ENCODE results near the gene ATF7.
A peak's percentile ranks its signal among the peaks of the same experiment; 100 is the strongest.
"Not testable (repeated sequence)": the region's sequence is repeated elsewhere in the genome, so short reads cannot be mapped to it uniquely, and the experiment has no call there.

ATF7 gene

GRCh38 chr12:53602176-53602864 lies 23.9 kb downstream of the ATF7 start:
- DNase-seq: peak in 6 of 42 donors; percentile 15 to 57 (median 29)
- intact Hi-C loops (cut with DNase I): no loop called here

- intact Hi-C loops (cut with DNase I): no loop called here
- DNase-seq: peak in 25 of 42 donors; percentile 11 to 71 (median 35)
These were observed 24.8 kb downstream of the ATF7 start for GRCh38 chr12:53601296-53601847.

GRCh38 chr12:53600490-53601295 lies 25.5 kb downstream of the ATF7 start:
- intact Hi-C loops (cut with DNase I): no loop called here
- DNase-seq: no peak

- DNase-seq: no peak
- intact Hi-C loops (cut with DNase I): no loop called here
These were observed 26.6 kb downstream of the ATF7 start for GRCh38 chr12:53599579-53599978.

DNA sequence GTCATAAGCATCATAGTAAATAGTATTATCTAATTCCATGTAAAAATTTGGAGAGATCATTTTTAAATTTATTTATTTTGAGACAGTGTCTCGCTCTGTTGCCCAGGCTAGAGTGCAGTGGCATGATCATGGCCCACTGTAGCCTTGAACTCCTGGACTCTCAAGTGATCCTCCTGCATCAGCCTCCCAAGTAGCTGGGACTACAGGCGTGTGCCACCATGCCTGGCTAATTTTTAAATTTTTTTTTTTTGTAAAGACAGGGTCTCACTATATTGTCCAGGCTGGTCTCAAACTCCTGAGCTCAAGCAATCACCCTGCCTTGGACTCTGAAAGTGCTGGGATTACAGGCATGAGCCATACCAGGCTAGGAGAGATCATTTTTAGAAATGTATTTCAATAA lies 27.2 kb downstream of the ATF7 start:
- intact Hi-C loops (cut with DNase I); DNase-seq: not testable (repeated sequence)

DNA sequence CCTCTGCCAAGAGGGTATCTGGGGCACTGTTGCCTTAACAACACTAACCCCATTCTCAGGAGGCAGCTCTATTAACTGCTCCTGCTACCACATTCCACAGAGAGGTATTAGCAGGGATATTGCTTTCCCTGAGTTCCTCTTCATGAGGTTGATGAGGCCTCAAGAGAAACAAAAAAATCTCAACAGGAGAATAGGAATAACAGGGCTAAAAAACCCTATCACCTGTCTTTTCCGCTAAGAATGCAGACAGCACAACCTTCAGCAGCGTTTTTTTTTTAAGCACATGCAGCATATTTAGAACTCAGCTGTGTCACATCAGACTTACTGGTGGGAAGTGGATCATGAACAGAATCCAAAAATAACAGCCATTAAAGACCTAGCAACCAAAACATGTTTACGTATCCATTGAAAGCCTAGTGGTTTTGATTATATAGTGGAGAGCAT lies 29.2 kb downstream of the ATF7 start:
- intact Hi-C loops (cut with DNase I): no loop called here
- peak in 1 of 42 donors; percentile 4 for DNase-seq

DNA sequence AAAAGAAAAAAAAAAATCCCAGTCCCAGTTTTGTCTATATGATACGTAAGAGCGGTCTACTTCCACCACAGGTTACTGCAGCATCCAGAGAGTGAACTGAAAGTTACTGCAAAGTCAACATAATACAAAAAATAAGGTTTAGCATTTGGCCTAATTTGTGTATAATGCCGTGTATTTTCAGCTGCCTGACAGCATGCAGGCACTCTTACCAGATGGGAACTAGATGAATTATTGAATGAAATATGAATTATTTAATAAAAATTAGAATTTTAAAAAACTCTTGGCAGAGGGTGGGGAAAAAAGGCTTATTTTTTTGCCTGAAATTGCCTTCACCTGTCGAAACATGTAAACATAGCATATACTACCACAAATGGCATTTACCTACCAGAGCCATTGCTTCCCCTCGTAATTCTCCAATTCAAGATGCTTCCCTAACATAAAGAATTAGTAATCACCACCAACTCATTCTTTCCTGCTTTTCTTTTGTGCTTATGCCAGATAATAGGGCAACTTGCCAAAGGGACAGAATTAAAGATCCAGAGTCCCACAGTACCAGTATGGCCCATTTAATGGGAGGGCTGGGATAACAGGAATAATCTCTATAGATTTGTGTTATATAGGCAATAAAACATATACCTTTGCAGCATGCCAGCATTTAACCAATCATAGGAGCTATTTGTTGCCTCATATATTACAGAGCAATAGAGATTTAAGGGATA lies 31.1 kb downstream of the ATF7 start:
- no peak for DNase-seq
- intact Hi-C loops (cut with DNase I): no loop called here

- DNase-seq: peak in 4 of 42 donors; percentile 7 to 47 (median 16)
- intact Hi-C loops (cut with DNase I): no loop called here
These were observed 32.5 kb downstream of the ATF7 start for GRCh38 chr12:53593707-53594106.

DNA sequence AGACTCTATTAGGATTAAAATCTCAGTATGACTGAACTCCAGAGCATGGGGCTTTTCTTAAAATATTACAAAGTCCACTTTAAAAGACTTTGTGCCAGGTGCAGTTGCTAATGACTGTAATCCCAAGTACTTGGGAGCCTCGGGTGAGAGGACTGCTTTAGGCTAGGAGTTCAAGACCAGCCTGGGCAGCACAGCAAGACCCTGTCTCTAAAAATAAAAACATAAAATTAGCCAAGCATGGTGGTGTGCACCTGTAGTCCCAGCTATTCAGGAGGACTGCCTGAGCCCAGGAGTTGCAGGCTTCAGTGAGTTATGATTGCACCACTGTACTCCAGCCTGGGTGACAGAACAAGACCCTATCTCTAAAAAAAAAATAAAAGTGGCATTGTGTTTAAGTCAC lies 33.2 kb downstream of the ATF7 start:
- no peak for DNase-seq
- intact Hi-C loops (cut with DNase I): no loop called here

- no peak for DNase-seq
- intact Hi-C loops (cut with DNase I): no loop called here
These were observed 33.8 kb downstream of the ATF7 start for GRCh38 chr12:53592426-53592825.

DNA sequence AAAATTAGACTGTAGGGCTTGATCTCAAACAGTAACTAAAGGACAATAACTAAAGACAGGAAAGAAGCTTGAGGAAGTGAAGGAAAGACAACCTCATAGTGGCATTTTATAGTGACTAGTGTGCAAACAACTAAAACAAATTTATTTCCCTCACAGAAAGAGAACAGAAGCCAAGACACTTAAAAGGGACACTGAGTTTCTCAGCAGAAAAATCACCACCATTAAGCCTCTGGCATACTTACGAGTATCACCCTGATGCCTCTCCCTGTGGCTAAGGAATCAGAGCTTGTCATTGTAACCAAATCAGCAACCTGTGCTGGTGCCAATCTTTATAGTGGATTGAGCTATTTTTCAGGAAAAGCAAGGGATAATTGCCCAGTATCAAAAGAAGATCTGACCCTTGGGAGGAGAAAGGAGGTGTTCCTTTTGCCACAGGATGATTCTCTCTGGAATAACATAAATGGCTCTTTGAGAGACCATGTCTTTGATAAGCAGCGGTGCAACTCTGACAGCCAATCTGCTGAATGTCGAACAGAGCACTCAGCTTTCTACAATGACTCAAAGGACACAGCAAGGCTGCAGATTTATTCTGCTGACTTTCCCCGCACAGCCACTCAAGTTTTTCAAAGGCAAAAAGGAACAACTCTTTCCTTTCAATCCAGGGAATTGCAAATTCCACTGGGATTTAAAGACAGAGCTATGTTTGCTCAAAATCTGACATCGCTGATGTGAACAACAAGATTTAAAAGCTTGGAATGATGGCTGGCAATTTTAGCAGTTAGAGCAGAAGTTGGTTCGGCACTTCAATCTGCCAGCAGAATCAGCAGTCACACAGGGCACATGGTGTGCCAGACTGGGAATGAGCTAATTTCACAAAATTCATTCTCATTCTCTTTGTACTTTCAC lies 34.6 kb downstream of the ATF7 start:
- intact Hi-C loops (cut with DNase I): no loop called here
- DNase-seq: peak in 39 of 42 donors; percentile 23 to 84 (median 53)

GRCh38 chr12:53590652-53591051 lies 35.5 kb downstream of the ATF7 start:
- intact Hi-C loops (cut with DNase I): no loop called here

DNA sequence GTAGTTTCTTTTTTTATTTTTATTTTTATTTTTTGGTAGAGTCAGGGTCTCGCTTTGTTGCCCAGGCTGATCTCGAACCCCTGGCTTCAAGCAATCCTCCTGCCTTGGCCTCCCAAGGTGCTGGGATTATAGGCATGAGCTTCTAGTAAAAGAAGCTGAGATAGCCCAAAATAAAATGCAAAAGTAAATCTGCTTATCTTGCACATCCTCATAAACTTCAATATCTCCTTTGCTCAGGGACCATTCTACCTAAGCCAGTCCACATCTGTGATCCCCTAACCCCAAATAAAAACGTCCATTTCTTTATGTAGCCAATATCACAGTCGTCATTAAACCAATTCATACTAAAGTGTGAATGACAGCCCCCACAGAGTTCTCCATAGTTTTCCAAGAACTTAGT lies 36.3 kb downstream of the ATF7 start:
- no peak for DNase-seq
- intact Hi-C loops (cut with DNase I): no loop called here

More at GRCh38 chr12:53590652-53591051, 35.5 kb downstream of the ATF7 start:
- no peak for DNase-seq

DNA sequence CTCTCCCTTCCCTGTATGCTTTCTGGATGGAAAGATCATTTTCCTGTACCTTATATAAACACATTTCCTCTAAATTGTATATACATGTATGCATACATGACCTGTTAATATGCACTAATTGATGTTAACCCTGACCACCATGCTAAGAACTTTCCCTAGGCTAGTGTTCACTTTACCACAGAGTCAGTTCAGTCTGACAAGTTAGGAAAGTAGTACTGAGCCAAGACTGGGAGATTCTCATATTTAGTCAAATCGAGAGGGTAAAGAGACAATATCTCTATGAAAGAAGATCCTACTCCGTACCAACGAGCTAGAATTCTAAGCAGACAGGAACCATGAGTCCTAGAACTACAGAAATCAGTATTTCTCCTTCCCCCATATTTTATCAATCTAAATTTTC lies 36.8 kb downstream of the ATF7 start:
- intact Hi-C loops (cut with DNase I): no loop called here
- DNase-seq: no peak

DNA sequence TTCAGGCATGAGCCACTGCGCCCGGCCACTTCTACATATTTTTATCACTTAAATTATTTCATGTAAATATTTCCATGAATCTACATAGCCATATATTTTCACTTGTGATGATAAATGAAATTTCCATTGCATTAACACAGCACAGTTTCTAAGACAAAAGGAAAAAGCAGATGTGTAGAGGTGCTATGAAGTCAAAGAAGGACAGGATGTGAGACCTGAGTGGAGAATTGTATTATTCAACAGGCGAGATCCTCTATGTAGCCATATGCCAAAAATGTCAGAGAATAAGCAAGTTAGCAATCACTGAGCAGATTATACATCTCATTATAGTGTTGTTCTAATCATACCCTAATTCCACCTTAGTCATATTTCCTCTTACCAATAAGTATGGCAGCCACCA lies 38.1 kb downstream of the ATF7 start:
- DNase-seq: no peak
- intact Hi-C loops (cut with DNase I): no loop called here

GRCh38 chr12:53586745-53587144 lies 39.4 kb downstream of the ATF7 start:
- DNase-seq: no peak
- intact Hi-C loops (cut with DNase I): no loop called here

DNA sequence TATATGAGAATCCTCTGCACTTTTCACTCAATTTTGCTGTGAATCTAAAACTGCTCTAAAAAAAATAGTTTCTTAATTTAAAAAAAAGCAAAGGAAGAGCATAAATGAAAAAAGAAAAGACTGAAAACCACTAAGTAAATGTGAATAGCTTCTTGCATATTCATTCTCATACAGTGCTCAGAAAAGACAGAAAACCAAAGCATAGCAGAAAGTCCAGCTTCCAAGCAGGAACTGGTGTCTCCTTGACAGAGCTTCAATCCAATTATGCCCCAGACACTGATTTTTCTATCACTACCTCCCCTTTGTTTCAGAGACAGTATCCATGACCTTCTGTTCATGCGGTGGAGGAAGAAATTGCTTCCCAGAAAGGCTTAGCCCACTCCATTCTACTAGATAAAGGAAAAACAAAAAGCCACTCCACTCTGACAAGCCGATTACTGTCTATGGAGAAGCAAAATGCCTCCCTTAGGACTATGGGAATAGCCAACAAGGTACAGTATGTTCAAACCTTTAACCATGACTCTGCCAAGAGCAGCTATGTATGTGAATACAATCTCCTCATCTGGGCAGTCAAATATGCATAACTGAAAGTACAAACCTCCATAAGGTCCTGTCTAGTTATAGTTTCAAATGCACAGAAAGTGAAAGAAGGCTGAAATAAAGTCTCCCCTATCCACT lies 40.6 kb downstream of the ATF7 start:
- intact Hi-C loops (cut with DNase I): no loop called here
- DNase-seq: no peak

DNA sequence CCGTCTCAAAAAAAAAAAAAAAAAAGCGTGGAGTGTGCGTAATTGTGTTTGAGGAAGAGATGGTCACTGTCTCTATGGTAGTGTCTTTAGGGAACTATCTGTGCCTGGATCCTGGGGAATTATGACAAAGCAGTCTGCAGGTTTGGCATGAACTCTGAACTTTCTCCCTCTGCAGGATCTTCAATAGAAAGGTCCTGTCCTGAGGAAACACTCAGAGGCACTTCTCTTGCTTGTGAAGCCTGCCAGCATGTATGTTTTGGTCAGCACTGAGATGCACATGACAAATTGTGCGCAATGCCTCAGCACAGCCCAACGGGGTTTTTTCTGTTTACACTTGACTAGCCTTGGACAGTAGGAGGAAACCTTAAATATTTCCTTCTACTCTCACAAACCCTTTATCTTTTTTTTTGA lies 46.6 kb downstream of the ATF7 start:
- intact Hi-C loops (cut with DNase I): no loop called here
- no peak for DNase-seq

All from head of caudate nucleus (tissue), 42 donors.